K562 (cell line): Measurements from ENCODE around the gene PPM1D. TPM values are rescaled to one million over a fixed set of nuclear protein-coding genes. Genes with fewer than 3 reads are reported as not detected.
A peak's percentile ranks its signal among the peaks of the same experiment; 100 is the strongest.

Experiments used
- CREB1 ChIP-seq, 2 experiments: sonication (generic) in 1 of 2; formaldehyde crosslinking in 1 of 2; IDR thresholded peaks; 2 replicates each; pipeline versions ENCODE4 v1.6.1 to v1.8.0; 2012 to 2022; ENCODE audit warnings: inconsistent platforms in 1 of 2, mild to moderate bottlenecking in 1 of 2, missing genetic modification reagents in 1 of 2, moderate library complexity in 1 of 2
- EP400 ChIP-seq: fragments of 450-650 bp; IDR thresholded peaks from 2 replicates; pipeline ENCODE4 v1.6.1; 2017; ENCODE audit warnings: antibody characterized with exemption, mild to moderate bottlenecking, moderate library complexity
- EWSR1 ChIP-seq: fragments of 450-650 bp; IDR thresholded peaks from 2 replicates; pipeline ENCODE4 v1.6.1; 2018; ENCODE audit warnings: borderline replicate concordance, mild to moderate bottlenecking, low read depth, moderate library complexity; ENCODE audit not compliant: partially characterized antibody
- FOS ChIP-seq: IDR thresholded peaks from 3 replicates; pipeline ENCODE4 v1.6.1; 2011; ENCODE audit not compliant: insufficient read length; ENCODE audit errors: extremely low read depth
- NFIX ChIP-seq: fragments of 250-450 bp; sonication (Bioruptor Pico); IDR thresholded peaks from 2 replicates; pipeline ENCODE4 v1.4.0; 2020; ENCODE audit warnings: low read depth, mild to moderate bottlenecking, moderate library complexity
- NR2C2 ChIP-seq, 2 experiments: fragments of 200-800 bp in 1 of 2; sonication (Bioruptor generic) in 1 of 2; sonication (generic) in 1 of 2; formaldehyde crosslinking in 1 of 2; IDR thresholded peaks; 2 replicates each; pipeline versions ENCODE4 v1.6.1 to v1.8.0; 2016 to 2022; ENCODE audit warnings: mild to moderate bottlenecking in 1 of 2, missing compliant biosample characterization in 1 of 2, missing genetic modification characterization in 1 of 2, missing genetic modification reagents in 1 of 2
- SIN3A ChIP-seq, 2 experiments: fragments of 150-350 bp in 1 of 2; IDR thresholded peaks; 2 replicates each; pipeline ENCODE4 v1.6.1; 2011 to 2016; ENCODE audit warnings: borderline replicate concordance in 2 of 2, low read depth in 2 of 2, low read length in 2 of 2, mild to moderate bottlenecking in 2 of 2, moderate library complexity in 2 of 2; ENCODE audit not compliant: control insufficient read depth in 1 of 2
- SMARCC2 ChIP-seq: fragments of 450-650 bp; IDR thresholded peaks from 2 replicates; pipeline ENCODE4 v1.6.1; 2017; ENCODE audit warnings: antibody characterized with exemption, moderate library complexity, mild to moderate bottlenecking, low read depth
- TFAP4 ChIP-seq: sonication (generic); formaldehyde crosslinking; IDR thresholded peaks from 2 replicates; pipeline ENCODE4 v1.8.0; 2022; ENCODE audit warnings: missing genetic modification reagents, mild to moderate bottlenecking, moderate library complexity, borderline replicate concordance
- ZNF609 ChIP-seq: sonication (generic); formaldehyde crosslinking; IDR thresholded peaks from 2 replicates; pipeline ENCODE4 v1.8.1; 2023; ENCODE audit warnings: missing genetic modification reagents, mild to moderate bottlenecking, borderline replicate concordance
- ZSCAN29 ChIP-seq: fragments of 450-650 bp; IDR thresholded peaks from 2 replicates; pipeline ENCODE4 v1.6.1; 2017
- polyA plus RNA-seq, 8 experiments: library from polyadenylated mRNA; depleted of rRNA in 4 of 8; stranded (reverse) in 5 of 8; unstranded in 3 of 8; fragments of >200 nt; fragmentation: Nextera tagmentation in 2 of 8; fragmentation: Illumina TruSeq in 1 of 8; extraction: Ambion mirVana in 2 of 8; extraction: Trizol in 1 of 8; gene quantifications; 2 replicates each; pipeline versions ENCODE4 v1.2.1 to v1.2.3, GENCODE V29; 2011 to 2014; ENCODE audit warnings: inconsistent platforms in 1 of 8, missing spikeins in 1 of 8
- total RNA-seq, 7 experiments: library from RNA; depleted of rRNA in 6 of 7; stranded (reverse); fragments of >200 nt in 6 of 7; fragmentation: Illumina TruSeq in 2 of 7; extraction: Trizol in 2 of 7; gene quantifications; 2 replicates each; pipeline versions ENCODE4 v1.2.1 to v1.2.3, GENCODE V29; 2011 to 2021; ENCODE audit warnings: low replicate concordance in 1 of 7
- TF ChIP-seq, protein P1 (sequence below), 3 experiments: fragments of 200-800 bp in 1 of 3; fragments of 250-450 bp in 1 of 3; fragments of 450-650 bp in 1 of 3; sonication (Bioruptor Pico) in 1 of 3; sonication (Bioruptor generic) in 1 of 3; formaldehyde crosslinking in 1 of 3; IDR thresholded peaks; 2 replicates each; pipeline versions ENCODE4 v1.6.1 to v1.8.0; 2016 to 2022; ENCODE audit warnings: mild to moderate bottlenecking in 2 of 3, missing genetic modification characterization in 2 of 3, missing compliant biosample characterization in 1 of 3, moderate library complexity in 1 of 3

The PPM1D gene
- total and polyA plus RNA-seq, 9 of the 15 experiments (the other 6 are each of a cell fraction or from before 2014, with no cell fraction given): 2.1 to 19.0 (median 7.8) TPM

DNA sequence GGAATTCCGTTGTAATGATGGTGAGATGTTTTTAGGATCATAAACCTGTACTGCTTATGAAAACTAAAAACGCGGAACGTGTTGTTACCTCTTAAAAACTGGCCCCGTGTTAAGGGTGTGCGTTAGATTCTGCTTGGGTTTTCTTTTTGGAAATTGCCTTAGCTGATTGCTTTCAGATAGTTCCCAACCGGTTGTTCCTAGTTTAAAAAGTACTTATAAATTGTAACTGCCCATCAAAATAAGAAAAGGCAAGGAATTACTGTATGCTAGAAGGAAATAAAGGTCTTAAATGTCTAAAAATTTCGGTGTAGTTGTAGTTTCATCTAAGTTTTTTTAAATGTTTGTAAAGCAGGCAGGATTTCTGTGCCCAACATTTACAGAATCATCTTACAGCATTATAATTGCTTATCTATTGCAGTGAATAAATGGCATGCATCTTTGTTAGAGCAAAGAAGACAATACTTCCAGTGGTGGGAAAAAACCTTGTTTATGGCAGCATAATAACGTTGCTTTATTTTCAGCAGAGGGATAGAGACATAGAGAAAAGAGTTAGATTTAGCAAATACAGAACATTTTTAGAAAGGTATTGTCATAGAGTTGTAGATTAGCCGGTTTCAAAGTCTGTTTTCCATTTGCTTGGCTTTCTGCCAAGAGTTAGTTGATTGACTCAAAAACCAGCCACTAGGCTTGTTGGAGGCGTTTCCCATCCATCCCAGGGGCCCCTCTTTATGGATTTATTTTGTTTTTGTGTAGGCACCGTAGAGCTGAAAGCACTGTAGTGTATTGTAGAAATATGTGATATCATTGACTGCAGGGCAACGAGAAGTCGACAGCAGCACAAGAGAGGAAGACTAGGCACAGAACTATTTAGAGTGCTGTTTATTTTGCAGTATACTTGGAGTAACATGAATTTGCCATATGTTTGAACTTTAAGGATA is 1.7 kb downstream of the PPM1D start (continued):
- TF ChIP-seq CREB1 (IDR thresholded peaks at IDR 0.05): no peak
- TF ChIP-seq CREB1 (CRISPR knock-in tag; IDR thresholded peaks at IDR 0.05): 0 out of 2 replicates have a peak, but pooled peaks have one; percentile 29
- TF ChIP-seq ZNF609: 0 out of 2 replicates have a peak, but pooled peaks have one; percentile 31
- TF ChIP-seq SMARCC2: 0 out of 2 replicates have a peak, but pooled peaks have one; percentile 3
- TF ChIP-seq TFAP4 (CRISPR knock-in tag): no peak
- peak; percentile 58 for TF ChIP-seq EWSR1
- no peak for TF ChIP-seq SIN3A (IDR thresholded peaks at IDR 0.05; ENCODE audit: borderline replicate concordance in 2 of 2, control insufficient read depth in 1 of 2, low read depth in 2 of 2, low read length in 2 of 2)
- peak; percentile 94 for TF ChIP-seq NFIX (CRISPR knock-in tag)
- no peak for TF ChIP-seq NR2C2 (CRISPR knock-in tag; IDR thresholded peaks at IDR 0.05)
- peak; percentile 38; the same call in 1 of the 2 replicates for TF ChIP-seq NR2C2 (tag; IDR thresholded peaks at IDR 0.05)
- TF ChIP-seq FOS: peak; percentile 58
- TF ChIP-seq, protein P1, sequence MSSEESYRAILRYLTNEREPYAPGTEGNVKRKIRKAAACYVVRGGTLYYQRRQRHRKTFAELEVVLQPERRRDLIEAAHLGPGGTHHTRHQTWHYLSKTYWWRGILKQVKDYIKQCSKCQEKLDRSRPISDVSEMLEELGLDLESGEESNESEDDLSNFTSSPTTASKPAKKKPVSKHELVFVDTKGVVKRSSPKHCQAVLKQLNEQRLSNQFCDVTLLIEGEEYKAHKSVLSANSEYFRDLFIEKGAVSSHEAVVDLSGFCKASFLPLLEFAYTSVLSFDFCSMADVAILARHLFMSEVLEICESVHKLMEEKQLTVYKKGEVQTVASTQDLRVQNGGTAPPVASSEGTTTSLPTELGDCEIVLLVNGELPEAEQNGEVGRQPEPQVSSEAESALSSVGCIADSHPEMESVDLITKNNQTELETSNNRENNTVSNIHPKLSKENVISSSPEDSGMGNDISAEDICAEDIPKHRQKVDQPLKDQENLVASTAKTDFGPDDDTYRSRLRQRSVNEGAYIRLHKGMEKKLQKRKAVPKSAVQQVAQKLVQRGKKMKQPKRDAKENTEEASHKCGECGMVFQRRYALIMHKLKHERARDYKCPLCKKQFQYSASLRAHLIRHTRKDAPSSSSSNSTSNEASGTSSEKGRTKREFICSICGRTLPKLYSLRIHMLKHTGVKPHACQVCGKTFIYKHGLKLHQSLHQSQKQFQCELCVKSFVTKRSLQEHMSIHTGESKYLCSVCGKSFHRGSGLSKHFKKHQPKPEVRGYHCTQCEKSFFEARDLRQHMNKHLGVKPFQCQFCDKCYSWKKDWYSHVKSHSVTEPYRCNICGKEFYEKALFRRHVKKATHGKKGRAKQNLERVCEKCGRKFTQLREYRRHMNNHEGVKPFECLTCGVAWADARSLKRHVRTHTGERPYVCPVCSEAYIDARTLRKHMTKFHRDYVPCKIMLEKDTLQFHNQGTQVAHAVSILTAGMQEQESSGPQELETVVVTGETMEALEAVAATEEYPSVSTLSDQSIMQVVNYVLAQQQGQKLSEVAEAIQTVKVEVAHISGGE (CRISPR knock-in tag; IDR thresholded peaks at IDR 0.05): peak in 1 of 3 experiments; percentile 90; a peak in 2 of 6 replicates
- TF ChIP-seq EP400: peak; percentile 31; the same call in 1 of the 2 replicates
- TF ChIP-seq ZSCAN29: peak; percentile 63; the same call in 1 of the 2 replicates
